GM12864 (cell line): Measurements from ENCODE around the gene CTNNA3.

ENCODE experiments used
- DNase-seq: peaks from one replicate; pipeline ENCODE4 v3.0.0-alpha.2; 2011; ENCODE audit warnings: low read depth
- H3K4me3 ChIP-seq: 2 replicates; pipeline ENCODE4 v1.5.1; 2011; ENCODE audit warnings: mild to moderate bottlenecking, low read depth, low read length, control low read depth
- TF ChIP-seq, protein P1 (sequence below): IDR thresholded peaks from 2 replicates; pipeline ENCODE4 v1.5.1; 2011; ENCODE audit warnings: low read depth, mild to moderate bottlenecking, moderate library complexity, low read length, control low read depth, inconsistent platforms; ENCODE audit errors: missing control alignments

Gene CTNNA3

DNA sequence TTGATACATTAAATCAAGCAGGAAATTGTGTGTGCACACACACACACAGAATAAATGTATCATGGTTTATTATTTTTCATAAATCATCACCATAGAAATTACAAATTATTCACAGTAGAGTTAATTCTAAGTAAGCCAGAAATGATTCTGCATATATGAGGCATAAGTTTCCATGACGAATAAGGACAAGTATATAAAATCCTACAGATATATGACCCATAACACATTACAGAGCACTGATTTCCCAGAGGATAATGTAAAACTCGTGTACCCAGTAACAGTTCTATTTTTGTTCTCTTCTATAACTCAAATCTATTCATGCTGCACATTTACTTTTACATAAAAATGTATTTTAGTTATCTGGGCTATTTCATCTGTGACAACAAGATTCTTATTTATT, 600.5 kb downstream of the CTNNA3 start:
- no peak overlapping the region for H3K4me3 ChIP-seq
- no peak for DNase-seq
- TF ChIP-seq, protein P1, sequence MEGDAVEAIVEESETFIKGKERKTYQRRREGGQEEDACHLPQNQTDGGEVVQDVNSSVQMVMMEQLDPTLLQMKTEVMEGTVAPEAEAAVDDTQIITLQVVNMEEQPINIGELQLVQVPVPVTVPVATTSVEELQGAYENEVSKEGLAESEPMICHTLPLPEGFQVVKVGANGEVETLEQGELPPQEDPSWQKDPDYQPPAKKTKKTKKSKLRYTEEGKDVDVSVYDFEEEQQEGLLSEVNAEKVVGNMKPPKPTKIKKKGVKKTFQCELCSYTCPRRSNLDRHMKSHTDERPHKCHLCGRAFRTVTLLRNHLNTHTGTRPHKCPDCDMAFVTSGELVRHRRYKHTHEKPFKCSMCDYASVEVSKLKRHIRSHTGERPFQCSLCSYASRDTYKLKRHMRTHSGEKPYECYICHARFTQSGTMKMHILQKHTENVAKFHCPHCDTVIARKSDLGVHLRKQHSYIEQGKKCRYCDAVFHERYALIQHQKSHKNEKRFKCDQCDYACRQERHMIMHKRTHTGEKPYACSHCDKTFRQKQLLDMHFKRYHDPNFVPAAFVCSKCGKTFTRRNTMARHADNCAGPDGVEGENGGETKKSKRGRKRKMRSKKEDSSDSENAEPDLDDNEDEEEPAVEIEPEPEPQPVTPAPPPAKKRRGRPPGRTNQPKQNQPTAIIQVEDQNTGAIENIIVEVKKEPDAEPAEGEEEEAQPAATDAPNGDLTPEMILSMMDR, result no peak

- H3K4me3 ChIP-seq, result no peak overlapping the region
- TF ChIP-seq, protein P1, result no peak
- no peak for DNase-seq
Observed at GRCh38 chr10:67088036-67088435, 608.0 kb downstream of the CTNNA3 start.

- TF ChIP-seq, protein P1, result no peak
- no peak overlapping the region for H3K4me3 ChIP-seq
- DNase-seq, result no peak
Observed at GRCh38 chr10:67087135-67087425, 608.9 kb downstream of the CTNNA3 start.

GRCh38 chr10:67086327-67087134, 609.5 kb downstream of the CTNNA3 start:
- no peak for DNase-seq
- H3K4me3 ChIP-seq, result no peak overlapping the region
- TF ChIP-seq, protein P1, result no peak

- no peak for DNase-seq
Observed at GRCh38 chr10:67079126-67079525, 616.9 kb downstream of the CTNNA3 start.

GRCh38 chr10:67077376-67077775, 618.6 kb downstream of the CTNNA3 start:
- TF ChIP-seq, protein P1, result no peak
- H3K4me3 ChIP-seq, result no peak overlapping the region
- DNase-seq, result no peak

More at GRCh38 chr10:67079126-67079525, 616.9 kb downstream of the CTNNA3 start:
- TF ChIP-seq, protein P1, result no peak
- no peak overlapping the region for H3K4me3 ChIP-seq

GRCh38 chr10:67076144-67076543, 619.9 kb downstream of the CTNNA3 start:
- H3K4me3 ChIP-seq, result no peak overlapping the region
- TF ChIP-seq, protein P1, result no peak
- no peak for DNase-seq
